ENCODE data around the gene RNASEL.

Gene RNASEL

GRCh38 chr1:182601913-182602312 is 12.9 kb upstream of the RNASEL start:
- in situ Hi-C loops (cut with MboI; ENCODE audit: low sequenced_read_pairs), result no loop called here

- in situ Hi-C loops (cut with MboI; ENCODE audit: low sequenced_read_pairs), result no loop called here
Observed at GRCh38 chr1:182601416-182601786, 12.3 kb upstream of the RNASEL start.

- in situ Hi-C loops (cut with MboI; ENCODE audit: low sequenced_read_pairs), result no loop called here
Observed at GRCh38 chr1:182600745-182601415, 11.8 kb upstream of the RNASEL start.

DNA sequence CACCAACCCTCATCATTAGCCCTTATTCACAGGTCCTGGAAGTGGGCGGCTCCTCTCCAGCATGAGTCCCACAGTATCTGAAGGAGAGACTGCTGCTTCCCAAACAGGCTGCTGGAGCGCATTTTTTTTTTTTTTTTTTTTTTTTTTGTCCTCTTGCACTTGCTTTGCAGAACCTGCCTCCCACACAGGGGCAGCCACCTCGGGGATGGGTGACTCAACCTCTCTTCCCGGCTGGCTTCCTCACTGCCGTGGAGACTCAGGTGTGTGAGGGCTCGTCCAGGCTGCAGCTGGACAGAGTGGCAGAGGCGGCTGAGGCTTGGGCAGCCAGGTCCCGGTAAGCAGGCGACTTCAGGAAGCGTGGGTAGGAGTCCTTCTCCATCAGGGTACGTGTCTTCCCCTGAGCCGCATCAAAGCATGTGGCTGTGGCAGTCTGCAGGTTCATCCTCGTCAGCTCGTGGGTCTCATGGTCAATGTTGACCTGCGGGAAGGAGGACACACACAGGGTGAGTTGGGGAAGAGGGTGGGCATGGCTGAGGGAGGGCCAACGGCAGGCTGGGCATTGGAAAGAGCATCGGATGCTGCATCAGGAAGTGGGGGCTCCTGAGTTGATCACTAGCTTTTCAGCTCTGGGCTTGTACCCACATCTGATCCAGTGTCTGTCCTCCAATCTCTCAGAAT is 11.1 kb upstream of the RNASEL start:
- in situ Hi-C loops (cut with MboI; ENCODE audit: low sequenced_read_pairs), result no loop called here

DNA sequence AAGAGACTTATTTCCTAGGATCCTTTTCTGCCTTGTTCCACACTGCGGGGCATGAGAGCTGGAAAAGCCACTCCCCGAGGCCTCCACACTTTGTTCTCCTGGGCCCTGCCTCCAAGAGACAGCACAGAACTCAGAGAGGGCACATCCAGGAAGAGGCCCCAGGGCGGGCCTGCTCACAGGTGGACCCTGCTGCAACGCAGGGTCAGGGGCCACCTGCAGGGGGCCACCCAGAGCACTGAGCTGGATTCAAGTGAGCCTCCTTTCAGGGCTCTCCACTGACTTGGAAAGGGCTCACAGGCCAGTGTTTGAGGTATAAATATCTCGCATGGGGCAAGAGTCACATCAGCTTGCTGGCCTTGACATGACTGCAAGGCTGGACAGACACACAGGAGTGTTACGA is 10.3 kb upstream of the RNASEL start:
- in situ Hi-C loops (cut with MboI; ENCODE audit: low sequenced_read_pairs), result loop anchor here (5.0 to 10.0 kb wide), 3 partner anchors 145 to 515 kb away; partner anchors contain the start of genes NPL and RGSL1

DNA sequence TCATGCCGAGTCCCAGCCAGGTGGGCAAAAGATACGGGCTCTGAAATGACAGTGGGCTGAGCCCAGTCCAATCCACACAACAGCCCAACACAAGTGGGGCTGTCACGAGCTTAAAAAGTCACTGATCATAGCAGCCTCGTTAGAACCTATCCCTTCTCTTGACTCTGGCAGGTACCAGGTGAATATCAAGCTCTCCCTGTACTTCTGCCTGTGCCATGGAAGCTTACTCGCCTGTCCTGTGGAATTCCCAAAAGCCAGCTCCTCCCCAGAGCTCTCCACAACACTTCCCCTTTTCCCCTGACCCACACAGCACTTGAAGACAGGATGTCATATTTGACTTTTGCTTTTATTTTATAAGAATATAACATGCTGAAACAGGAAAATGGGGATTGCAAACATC is 9.2 kb upstream of the RNASEL start:
- in situ Hi-C loops (cut with MboI; ENCODE audit: low sequenced_read_pairs), result loop anchor here (5.0 to 10.0 kb wide), 3 partner anchors 143 to 513 kb away; partner anchors contain the start of genes NPL and RGSL1

DNA sequence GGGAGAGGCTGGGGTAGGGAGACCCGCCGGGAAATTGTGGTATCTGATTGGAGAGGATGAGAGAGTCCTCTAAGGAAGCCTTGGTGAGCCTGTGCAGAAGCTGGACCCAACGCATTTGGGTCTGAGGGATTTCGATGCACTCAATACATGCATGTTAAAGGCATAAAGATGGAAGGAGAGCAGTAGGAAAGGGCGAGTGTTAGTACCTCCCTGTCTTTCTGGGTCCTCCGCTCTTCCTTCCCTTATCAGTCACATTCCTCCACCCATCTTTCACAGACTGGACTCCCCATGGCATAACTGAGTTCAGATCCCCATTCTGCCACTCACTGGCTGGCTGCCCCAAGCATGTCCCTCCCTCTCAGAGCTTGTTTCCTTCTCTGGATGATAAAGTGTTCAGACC is 7.9 kb upstream of the RNASEL start:
- in situ Hi-C loops (cut with MboI; ENCODE audit: low sequenced_read_pairs), result loop anchor here (5.0 to 10.0 kb wide), 3 partner anchors 142 to 512 kb away; partner anchors contain the start of genes NPL and RGSL1

GRCh38 chr1:182595641-182596240 is 6.7 kb upstream of the RNASEL start:
- in situ Hi-C loops (cut with MboI; ENCODE audit: low sequenced_read_pairs), result loop anchor here (5.0 to 10.0 kb wide), 3 partner anchors 141 to 511 kb away; partner anchors contain the start of genes NPL and RGSL1

GRCh38 chr1:182589931-182590330 is 875 bp upstream of the RNASEL start:
- in situ Hi-C loops (cut with MboI; ENCODE audit: low sequenced_read_pairs), result loop anchor here (10.0 kb wide), 2 partner anchors 135 to 505 kb away; partner anchors contain the start of gene RGSL1

DNA sequence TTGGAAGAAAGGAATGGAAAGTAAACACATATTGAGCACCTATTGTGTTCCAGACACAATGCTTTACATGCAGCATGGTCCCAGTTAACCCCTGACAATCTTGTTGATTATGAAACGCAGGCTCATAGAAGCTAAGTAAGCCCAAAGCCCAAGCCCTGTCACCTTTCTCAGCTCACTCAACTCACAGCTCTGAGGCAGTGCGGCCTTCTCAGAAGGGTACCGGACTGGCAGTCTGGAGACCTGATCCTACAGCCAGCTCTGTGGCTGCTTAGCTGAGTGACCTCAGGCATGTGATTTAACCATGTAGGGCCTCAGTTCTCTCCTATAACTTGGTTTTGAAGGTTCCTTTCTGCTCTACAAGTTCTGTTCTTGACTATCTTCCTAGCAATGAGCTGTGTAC is 464 bp upstream of the RNASEL start:
- in situ Hi-C loops (cut with MboI; ENCODE audit: low sequenced_read_pairs), result no loop called here

DNA sequence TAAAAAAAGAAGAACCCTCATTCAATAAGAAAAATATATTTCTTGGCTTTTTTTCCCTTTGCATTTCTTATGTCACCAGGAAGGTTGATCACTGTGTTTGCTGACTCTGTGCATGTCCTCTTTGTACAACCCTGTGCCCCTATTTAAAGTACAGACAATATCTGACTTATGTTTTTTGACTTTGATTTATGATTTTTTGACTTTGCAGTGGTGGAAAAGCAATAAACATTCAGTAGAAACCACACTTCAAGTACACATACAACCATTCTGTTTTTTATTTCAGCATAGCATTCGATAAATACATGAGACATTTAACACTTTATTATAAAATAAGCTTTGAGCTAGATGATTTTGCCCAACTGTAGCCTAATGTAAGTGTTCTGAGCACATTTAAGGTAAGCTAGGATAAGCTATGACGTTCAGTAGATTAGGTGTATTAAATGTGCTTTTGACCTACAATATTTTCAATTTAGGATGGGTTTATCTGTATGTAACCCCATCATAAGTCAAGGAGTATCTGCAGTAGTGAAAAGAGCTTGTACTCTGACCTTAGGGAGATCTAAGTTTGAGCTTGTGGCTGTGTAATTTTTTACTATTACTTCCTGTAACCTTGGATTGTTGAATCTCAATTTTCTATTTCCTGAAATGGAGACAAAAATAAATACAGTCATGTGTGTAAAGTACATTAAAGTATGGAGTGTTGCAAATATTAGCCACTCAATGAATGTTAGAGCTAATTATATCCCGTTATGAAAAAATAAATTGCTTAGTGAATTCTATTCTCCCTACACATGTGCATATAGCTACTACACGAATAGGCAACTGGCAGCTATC is 1.2 kb downstream of the RNASEL start:
- in situ Hi-C loops (cut with MboI; ENCODE audit: low sequenced_read_pairs), result no loop called here

DNA sequence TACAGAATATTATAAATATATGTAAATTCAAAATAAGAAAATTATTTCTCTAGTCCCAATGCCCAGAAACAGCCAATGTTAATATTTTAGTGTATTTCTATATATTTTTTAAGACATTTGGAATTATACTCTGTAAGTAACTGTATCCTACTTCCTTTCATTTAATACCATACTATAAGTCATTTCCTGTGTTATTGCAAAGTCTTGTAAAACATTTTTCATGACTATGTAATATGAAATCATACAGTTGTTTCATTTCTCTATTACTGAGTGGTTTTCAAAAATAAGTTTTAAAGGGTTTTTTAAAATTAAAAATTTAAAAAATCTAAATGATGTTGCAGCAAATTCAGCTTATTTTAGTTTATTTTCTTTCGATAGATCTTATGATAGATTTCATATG is 2.0 kb downstream of the RNASEL start:
- in situ Hi-C loops (cut with MboI; ENCODE audit: low sequenced_read_pairs), result no loop called here

- in situ Hi-C loops (cut with MboI; ENCODE audit: low sequenced_read_pairs), result no loop called here
Observed at GRCh38 chr1:182586380-182586779, 2.7 kb downstream of the RNASEL start.

- in situ Hi-C loops (cut with MboI; ENCODE audit: low sequenced_read_pairs), result no loop called here
Observed at GRCh38 chr1:182584746-182585145, 4.3 kb downstream of the RNASEL start.

DNA sequence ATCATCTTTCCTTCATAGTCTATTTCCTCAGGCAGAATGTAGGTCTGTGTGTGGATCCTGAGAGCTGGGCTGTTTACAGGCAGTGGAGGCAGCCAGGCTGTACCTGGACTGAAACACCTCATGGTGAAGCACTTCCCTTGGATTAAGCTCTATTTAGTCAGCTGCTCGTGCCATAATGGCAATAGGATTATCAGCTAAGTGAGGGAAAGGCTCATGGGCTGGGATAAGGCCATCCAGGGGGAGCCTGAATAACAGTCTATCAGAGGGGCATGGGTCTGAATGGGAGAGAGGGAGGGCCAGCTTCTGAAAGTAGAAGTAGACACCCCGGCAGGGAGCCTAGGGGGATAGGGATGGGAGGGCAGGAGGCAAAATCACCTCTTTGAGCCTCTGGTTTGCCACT is 8.3 kb downstream of the RNASEL start:
- in situ Hi-C loops (cut with MboI; ENCODE audit: low sequenced_read_pairs), result no loop called here

- in situ Hi-C loops (cut with MboI; ENCODE audit: low sequenced_read_pairs), result no loop called here
Observed at GRCh38 chr1:182575540-182576149, 13.4 kb downstream of the RNASEL start.

- in situ Hi-C loops (cut with MboI; ENCODE audit: low sequenced_read_pairs), result no loop called here
Observed at GRCh38 chr1:182574156-182574555, 14.9 kb downstream of the RNASEL start.

DNA sequence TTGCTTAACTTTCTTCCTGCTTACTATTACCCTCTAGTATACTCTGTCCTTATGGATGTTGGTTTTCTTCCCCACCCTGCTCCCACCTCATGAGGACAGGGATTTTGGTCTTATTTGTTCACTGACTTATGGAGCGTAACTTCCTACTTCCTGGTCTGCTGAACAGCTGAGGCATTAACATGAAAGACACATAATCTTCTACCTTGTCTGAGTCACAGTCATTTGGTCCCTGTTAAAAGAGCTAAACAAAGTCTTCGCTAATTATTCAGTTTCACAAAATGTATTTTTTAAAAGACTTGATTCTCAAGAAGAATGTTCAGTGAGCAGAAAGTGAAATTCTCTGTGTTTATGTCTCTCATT is 18.5 kb downstream of the RNASEL start:
- in situ Hi-C loops (cut with MboI; ENCODE audit: low sequenced_read_pairs), result no loop called here

DNA sequence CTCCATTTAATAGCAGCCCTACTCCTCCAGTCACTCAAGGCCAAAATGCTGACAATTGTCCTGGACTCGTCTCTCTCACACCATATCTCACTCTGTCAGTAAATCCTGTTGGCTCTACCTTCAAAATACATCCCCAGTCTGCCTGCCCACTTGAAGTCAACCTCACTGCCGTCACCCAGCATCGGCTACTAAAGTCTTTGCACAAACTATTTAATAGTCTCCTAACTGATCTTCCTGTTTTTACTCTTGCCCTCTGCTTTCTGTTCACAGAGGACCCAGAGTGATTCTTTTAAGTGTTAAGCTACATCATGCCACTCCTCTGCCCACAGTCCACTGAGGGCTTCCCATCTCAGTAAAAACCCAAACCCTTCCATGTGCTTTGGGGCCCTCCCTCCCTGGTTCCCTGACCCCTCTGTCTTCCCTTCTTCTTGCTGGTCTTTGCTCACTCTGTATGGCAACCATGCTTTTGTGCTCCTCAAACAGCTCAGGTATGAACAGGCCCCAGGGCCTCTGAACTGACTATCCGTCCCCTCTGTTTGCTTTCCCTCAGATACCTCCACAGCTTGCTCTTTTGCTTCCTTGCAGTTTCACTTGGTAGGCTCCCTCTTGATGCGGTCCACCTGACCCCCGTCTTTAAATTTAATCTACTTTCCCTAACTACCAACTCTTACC is 19.0 kb downstream of the RNASEL start:
- in situ Hi-C loops (cut with MboI; ENCODE audit: low sequenced_read_pairs), result no loop called here

GRCh38 chr1:182568647-182569284 is 20.3 kb downstream of the RNASEL start:
- in situ Hi-C loops (cut with MboI; ENCODE audit: low sequenced_read_pairs), result no loop called here
